ENCODE data around the gene EGLN1.
A peak's percentile ranks its signal among the peaks of the same experiment; 100 is the strongest.

The EGLN1 gene

DNA sequence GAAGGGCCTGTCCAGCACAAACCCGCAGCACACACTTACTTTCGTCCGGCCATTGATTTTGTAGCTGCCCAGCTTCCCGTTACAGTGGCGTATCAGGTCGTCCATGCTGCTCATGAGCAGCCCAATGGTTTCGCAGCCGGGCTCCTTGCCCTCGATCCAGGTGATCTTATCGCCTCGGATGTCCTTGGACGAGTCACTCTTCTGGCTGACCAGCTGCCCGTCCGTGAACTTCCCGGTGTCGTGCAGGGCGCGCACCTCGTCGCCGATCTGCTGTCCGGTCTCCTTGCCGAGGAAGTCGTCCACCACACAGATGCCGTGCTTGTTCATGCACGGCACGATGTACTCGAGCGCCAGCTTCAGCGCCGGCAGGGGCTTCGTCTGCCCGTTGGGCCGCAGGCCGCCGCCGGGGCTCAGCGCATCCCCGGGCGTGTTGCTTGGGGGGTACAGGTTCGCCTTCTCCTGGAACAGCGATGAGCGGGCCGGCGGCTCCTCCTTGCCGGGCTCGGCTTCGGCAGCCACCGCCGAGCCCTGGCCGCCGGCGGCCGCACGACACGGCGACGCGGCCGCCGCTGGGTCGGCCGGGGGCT lies 1.0 kb downstream of the EGLN1 start:
- peak; percentile 72 for DNase-seq

DNA sequence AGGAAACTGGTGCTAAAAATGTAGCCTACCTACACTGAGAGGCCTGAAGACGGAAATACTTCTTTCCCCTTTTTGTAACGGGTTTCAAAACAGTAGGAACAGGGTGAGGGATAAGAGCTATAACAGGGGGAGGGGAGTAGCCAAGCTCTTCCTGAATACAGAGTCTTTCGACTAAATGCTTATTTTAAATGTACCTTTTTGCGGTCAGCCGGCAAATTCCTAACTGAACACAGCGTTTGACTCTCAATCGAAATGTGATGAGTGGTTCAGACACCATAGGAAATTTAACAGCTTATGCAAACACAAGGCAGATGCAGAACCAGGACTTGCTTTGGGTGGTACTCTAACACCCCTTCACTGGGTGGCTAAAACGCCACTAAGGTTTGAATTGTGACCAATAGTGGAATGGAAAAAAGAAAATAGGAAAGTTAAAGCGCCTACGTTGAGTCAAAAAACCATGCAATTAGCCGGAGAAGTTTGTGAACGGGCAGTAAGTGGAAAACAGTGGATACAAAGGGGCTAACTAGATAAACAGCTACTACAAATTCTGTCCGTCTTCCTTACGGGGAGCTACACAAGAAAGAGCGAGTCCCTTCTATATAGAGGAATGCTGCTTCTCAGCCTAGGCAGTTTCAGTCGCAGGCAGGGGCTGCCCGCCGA lies 1.7 kb downstream of the EGLN1 start:
- no peak for DNase-seq

DNA sequence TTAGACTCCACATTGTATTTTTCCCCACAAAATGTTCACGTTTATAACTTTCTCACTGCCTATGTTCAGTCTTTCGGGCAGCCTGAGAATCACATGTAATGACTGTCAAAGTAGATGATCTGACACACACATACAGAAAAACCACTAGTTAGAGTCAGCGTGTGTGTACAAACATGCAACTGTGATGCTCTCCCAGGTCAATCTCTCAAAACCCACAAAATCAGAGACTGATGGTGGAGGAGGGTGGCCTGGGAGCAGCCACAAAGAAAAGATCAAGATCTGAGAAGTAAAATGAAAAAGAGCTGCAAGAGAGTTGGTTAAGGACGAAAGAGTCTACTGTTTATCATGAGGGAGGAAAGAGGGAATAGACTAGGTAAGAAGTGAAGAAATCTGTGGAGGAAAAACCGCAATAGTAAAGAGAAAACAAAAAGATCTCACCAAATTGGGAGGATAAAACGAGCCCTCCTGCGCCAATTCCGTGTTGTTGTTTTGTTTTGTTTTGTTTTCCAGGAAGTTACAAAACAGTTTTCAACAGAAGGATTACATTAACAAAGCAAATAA lies 2.3 kb downstream of the EGLN1 start:
- DNase-seq = no peak

DNA sequence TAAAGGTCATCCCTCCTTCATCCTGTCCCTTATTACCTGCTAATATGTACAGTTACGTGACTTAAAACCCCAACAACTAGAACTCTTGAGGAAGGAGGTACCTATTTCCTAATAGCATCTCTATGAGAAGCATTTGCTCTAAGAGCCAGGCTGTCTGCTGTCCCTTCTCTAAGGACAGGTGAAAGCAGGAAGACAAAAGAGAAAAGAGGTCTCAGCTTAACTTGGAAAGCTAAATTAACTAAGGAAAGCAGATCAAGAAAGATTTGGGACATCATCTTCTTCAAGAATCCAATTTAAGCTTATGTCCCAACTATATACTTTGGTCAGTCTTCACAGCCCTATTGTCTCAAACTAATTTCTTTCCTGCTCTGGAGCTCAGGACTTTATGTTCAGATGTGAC lies 2.9 kb downstream of the EGLN1 start:
- no peak for DNase-seq

DNA sequence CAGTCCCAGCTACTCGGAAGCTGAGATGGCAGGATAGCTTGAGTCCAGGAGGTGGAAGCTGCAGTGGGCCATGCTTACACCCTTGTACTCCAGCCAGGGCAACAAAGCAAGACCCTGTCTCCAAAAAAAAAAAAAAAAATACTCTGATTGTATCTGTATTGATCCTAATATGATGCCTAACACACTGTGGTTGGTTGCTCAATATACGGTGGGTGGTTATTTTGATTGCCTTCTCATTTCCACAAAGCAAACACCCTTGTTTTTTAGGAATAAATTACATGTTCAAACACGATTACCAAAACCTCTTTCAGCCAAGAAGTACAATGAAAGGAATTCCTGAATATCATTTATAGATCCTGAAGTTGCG lies 3.4 kb downstream of the EGLN1 start:
- no peak for DNase-seq

DNA sequence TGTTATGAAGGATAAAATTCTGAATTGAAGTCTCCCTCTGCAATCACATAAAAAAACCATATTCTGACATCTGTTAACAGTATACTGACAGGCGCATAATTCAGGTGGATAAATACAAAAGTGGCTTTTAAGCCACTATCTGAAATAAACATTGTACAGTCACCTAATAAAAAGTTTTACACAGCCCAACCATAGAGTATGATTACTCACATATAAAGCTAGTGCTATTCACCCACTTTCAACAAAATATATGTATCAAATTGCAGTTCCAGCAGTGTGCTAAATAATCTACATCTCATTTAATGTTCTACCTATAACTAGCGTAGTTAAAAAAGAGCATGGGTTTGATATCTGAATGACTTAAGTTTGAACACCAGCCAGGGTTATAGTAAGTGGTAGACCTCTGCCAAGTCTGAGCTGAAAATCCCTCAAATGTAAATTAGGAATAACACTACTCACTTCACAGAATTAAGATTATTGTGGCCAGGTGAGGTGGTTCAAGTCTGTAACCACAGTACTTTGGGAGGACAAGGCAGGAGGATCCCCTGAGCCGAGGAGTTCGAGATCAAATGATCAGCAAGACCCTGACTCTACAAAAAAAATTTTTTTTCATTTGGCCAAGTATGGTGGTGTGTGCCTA lies 3.9 kb downstream of the EGLN1 start:
- DNase-seq = no peak

DNA sequence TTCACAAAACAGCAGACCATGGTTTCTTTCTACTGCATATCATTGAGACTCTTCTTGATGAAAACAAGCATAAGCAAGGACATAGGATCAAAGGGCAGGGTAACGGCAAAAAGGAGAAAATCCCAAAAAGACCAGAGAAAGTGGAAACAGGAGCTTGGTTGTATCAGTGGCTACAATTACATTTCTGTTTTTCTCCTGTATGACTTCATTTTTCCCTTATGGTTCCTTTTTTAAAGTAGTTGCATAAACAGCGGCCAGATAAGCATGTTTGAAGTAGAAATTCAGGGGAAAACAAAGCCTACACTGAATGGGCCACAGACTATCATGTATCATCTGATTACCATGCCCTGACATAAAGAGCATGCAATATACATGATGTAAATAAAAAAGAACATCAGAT lies 4.6 kb downstream of the EGLN1 start:
- DNase-seq = no peak

DNA sequence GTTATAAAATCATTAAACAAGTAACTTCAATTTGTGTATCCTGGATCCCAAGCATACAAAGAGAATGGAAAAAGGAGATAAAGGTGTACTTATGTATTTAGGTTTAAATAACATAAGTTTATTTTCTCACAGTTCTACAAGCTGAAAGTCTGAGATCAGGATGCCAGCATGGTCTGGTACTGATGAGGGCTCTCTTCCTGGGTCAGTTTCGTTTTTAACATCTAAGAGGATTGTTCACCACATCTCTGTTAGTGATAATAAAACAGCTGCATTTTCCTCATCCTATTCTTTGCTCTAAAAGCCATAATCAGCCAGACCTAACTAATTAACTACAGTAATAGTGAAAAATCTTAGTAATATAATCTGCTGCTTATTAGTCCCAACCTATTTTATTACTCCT lies 5.2 kb downstream of the EGLN1 start:
- DNase-seq = no peak

DNA sequence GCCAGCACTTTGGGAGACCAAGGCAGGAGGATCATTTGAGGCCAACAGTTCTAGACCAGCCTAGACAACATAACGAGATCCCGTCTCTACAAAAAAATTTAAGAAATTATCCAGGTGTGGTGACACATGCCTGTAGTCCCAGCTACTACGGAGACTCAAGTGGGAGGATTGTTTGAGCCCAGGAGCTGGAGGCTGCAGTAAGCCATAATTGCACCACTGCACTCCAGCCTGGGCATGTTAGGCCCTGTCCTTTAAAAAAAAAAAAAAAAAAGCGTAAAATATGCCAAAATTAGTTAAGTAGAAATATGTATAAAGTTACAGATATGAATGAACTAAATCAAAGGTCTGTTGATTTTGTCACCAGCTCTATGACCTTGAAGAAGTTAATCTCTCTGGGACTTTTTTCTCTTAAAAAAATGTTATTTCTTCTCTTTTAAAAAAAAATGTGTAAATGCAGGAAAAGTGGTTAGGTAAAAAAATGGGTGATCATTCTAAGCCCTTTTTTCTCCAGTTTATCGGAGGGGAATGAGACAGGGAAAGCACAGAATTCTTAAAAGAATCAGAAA lies 7.0 kb downstream of the EGLN1 start:
- DNase-seq = no peak

DNA sequence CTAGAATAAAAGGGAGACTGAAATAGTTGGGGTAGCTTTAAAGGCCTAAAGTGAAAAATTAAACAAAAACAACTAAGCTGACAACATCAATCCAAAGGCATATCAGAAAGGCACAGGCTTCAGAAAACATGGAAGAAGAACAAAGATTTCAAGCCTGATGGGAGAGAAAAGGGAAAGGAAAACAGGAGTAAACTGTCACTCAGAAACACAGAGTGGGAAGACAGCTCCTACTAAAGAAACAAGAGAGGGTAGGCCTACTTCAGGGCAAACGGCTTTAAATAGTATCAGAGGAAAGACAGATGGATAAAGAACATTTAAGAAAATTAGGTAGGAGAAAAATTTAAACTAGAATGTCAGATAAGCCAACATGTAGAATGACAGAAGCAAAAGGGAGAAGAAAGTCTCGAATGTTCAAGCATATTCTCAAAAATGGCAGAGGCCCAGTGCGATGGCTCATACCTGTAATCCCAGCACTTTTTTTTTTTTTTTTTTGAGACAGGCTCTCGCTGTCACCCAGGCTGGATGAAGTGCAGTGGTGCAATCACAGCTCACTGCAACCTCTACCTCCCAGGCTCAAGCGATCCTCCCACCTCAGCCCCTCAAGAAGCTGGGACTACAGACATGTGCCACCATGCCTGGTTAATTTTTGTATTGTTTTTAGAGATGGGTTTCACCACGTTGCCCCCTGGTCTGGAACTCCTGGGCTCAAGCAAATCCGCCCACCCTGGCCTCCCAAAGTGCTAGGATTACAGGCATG lies 7.6 kb downstream of the EGLN1 start:
- no peak for DNase-seq

DNA sequence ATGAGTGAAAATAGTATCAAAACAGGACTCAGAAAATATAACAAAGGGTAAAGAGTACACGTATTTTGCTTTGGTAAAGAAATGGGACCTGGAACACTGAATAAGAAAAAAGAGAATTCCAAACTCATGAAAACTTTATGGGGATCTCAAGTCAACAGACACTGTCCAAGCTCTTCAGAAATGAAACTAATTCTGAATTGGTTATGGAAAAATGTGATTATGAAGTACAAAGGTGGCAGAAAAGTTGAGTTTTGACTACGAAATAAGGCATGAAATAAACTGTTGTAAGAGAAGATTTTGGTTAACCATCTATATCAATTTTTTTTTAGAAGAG lies 8.4 kb downstream of the EGLN1 start:
- no peak for DNase-seq

DNA sequence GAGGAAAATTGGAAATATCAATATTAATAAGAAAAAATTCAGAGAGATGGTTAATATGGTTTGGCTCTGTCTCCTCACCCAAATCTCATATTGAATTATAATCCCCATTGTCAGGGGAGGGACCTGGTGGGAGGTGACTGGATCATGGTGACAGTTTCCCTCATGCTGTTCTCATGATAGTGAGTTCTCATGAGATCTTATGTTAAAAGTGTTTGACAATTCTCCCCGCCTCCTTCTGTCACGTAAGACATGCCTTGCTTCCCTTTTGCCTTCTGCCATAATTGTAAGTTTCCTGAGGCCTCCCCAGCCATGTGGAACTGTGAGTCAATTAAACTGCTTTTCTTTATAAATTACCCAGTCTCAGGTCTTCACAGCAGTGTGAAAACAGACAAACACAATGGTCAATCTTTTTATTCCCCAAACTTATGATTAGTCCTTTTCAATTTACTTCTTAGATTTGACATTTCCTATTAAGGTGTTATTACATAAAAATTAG lies 11.0 kb downstream of the EGLN1 start:
- DNase-seq = no peak

DNA sequence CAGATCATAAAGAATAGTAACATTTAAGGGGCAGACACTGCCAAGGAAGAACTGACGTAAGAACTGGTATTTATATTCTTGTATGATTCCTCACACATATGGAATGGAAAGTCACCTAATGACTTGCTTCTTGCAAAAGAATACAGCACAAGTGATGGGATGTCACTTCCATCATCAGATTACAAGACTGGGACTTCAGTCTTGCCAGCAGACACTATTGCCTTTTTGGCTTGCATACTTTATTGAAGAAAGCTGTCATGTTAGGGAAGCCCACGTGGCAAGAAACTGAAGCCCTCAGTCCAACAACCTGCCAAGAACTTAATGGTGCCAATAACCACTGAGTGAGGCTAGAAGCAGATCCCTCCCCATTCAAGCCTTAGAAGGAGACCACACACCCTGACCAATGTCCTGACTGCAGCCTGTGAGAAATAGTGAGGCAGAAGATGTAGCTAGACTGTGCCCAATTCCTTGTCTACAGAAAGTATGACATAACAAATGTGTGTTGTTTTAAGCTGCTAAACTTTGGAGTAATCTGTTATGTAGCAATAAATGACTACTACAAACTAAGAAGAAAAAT lies 12.0 kb downstream of the EGLN1 start:
- no peak for DNase-seq

DNA sequence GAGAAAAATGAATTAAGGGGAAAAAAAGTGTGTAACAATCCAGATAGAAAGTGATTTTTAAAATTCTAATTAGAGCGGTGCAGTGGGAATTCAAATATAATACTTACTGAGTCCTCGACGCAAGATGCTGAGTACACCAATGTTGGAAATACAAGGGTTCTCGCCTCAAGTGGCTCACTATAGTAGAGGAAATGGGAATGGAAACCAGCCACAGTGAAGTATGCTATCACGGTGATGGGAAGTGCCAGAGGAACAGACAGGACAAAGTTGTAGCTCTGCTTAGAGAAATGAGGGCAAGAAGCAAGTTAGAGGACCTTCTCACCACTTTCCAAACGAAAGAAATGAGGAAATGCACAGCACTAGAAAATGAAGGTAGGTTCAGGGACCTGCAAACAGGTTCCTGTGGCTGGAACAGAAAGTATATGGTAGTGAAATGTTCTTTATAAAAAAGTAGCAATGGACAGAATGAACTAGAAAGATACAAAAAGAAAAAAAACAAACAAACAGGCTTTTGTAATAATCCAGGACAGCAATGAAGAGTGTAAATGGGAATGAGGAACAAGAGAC lies 13.5 kb downstream of the EGLN1 start:
- DNase-seq = no peak

DNA sequence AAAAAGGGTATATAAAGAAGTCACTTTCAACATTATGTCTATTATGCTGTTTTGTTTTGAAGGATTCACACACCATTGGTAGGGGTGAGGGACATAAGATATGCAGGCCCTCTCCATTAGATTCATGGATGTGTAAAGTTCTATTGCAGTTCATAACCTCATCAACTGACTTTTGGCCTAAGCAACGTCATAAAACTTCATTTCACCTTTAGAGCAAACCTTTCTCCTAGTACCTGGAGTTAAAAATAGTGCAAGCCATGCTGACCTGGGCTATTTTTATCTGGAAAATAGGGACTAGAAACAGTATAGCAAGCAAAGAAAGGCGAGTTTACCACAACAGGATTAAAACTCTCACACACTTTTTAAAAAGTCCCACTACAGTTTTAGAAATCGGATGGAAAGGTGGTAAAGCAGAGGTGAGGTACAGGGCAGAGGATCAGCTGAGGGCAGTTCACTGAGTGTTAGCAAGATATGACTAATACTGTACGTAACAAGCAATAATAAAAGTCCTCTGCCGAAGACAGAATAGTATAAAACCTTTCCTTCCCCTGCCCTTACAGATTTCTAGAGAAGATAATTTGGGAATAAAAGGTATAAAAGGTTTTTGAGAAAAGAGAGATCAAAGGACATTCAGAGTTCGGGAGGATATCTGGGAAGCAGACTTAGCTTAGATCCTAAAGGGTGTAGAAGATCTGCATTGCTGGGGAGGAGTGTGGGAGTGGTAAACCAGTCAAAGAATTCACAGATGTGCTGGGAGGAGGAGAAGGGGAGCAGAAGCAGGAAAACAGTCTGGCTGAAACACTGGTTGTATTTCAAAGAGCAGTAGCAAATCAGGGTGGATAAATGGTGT lies 14.3 kb downstream of the EGLN1 start:
- DNase-seq = no peak

DNA sequence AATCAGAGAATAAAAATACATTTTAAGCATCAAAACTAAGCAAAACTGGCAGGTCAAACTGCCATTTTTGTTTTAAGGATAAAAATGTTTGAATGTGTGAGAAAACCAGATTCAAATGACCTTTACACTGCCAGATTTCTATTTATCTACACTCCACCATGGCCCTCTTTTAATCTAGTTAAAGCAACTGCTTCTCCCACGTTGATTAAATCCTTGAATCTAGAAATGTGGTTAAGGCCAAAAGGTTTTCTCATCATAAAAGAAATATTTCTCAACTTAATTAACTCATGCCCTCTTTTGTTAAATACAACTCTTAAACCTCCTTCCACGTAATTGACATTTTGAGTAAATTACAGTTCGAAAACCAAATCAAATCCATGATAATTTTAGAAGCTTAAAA lies 15.0 kb downstream of the EGLN1 start:
- no peak for DNase-seq

DNA sequence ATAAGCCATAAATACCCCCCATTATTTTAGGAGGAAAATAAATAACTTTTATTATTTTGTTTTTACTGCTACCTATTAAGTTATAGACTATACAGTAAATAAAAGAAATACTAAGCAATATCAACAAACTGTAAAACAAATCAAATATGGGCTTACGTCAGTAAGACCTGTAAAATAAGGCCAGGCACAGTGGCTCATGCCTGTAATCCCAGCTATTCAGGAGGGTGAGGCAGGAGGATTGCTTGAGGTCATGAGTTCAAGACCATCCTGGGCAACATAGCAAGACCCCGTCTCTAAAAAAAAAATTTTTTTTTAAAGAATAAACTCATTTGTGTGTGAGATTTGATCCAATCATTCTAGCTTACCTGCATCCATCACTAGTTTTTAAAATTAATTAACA lies 17.8 kb downstream of the EGLN1 start:
- DNase-seq = no peak

DNA sequence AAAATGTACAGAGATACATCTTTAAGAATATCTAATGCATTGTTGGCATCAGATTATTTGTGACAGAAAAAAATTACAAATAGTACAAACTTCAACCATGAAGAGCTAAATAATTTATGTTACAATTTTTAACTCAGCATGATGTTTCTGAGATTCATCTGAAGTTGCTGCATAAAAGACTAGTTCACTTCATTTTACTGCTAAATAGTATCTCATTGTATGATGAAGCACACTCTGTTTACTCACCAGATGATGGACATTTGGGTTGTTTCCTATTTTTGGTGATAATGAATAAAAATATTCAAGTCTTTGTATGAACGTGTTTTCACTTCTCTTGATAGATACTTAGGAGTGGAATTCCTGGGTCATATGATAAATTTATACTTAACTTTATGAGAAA lies 20.6 kb downstream of the EGLN1 start:
- no peak for DNase-seq

DNA sequence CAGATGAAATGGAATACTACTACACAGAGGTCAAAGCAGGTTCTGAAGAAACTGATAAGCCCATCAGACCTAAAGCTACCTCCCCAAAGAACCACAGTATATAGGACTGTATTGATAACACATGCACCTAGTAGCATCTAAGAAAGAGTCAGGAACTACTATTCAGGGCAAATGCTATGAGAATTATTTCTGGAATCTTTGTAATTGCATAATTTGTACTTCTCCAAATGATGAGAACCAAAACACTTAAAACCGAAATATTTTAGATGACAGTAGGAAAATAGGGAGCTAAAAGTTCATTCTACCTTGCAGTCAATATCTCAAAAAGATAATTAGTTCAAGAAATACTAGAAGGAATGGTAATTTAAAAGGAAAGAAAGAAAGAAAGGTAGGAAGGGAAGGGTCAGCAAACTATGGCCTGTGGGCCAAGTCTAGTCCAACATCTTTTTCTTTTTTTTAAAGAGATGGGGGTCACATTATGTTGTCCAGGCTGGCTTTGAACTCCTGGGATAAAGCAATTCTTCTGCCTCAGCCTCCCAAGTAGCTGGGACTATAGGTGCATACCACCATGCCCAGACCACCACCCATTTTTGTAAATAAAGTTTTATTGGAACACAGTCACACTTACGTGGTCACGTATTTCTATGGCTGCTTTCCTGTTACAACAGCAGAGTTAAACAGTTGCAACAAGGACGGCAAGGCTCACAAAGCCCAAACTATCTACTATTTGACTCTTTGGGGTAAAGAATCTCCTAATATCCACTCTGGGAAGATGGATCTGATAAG lies 24.0 kb downstream of the EGLN1 start:
- DNase-seq = no peak

DNA sequence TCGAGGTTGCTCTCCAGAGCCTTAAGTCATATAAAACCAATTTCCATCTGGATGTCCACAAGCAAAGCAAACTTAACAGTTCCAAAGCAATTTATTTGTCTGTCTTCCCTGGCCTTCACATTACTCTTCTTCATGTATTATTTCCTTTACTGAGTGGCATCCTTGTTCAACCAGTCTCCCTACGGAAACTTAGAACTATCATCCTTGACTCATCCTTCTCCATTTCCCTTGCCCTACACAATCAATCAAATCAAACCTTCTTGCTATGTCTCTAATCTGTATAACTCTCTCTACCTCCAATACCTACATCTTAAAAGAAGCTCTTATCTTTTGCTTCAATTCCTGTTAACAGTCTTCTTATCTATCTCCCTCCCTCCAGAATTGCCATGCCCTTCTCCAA lies 25.4 kb downstream of the EGLN1 start:
- no peak for DNase-seq

DNA sequence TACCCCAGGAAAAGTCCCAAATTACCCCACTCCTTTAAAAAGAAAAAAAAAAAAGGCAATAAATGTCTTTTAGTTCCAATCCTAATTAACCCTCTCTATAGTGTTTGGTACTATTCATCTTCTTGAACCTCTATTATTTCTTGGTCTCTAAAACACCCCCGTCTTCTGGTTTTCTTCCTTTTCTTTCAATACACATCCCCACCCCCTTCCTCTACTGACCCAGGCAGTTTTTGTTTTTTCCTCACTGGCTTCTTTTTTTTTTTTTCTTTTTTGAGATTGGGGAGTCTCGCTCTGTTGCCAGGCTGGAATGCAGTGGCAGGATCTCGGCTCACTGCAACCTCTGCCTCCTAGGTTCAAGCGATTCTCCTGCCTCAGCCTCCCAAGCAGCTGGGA lies 26.1 kb downstream of the EGLN1 start:
- no peak for DNase-seq

Data from activated CD8-positive, alpha-beta memory T cell treated with anti-CD3 and anti-CD28 coated beads, Interleukin-2, amount 50 U/mL, for 48 hours (primary cell).